Posterior cingulate gyrus (tissue), 11 donors: ENCODE results near the gene IFITM1.
A peak's percentile ranks its signal among the peaks of the same experiment; 100 is the strongest.
"Not testable (repeated sequence)": the region's sequence is repeated elsewhere in the genome, so short reads cannot be mapped to it uniquely, and the experiment has no call there.

Source experiments
- DNase-seq, 10 donors: peaks; one replicate each; pipeline versions ENCODE4 v3.0.0 to v3.0.0-alpha.2; 2020 to 2021; ENCODE audit warnings: mixed read lengths in 3 of 10
- intact Hi-C: fragments of 100-400 bp; cut with DNase I; formaldehyde crosslinking; loops from one replicate; pipeline ENCODE4 v1.15.1; 2023

The IFITM1 gene

GRCh38 chr11:319888-320273 is 6.0 kb downstream of the IFITM1 start:
- intact Hi-C loops: not testable (repeated sequence)
- DNase-seq: peak in 2 of 10 donors; percentile 54 to 56

- intact Hi-C loops: no loop called here
- peak in 2 of 10 donors; percentile 56 to 66 for DNase-seq
Measured at GRCh38 chr11:324156-324555, 10.3 kb downstream of the IFITM1 start.

- peak in 3 of 10 donors; percentile 44 to 88 (median 66) for DNase-seq
- intact Hi-C loops: not testable (repeated sequence)
Measured at GRCh38 chr11:324593-325517, 11.0 kb downstream of the IFITM1 start.

- DNase-seq: peak in 2 of 10 donors; percentile 55 to 59
- intact Hi-C loops: no loop called here
Measured at GRCh38 chr11:325796-326591, 12.2 kb downstream of the IFITM1 start.

GRCh38 chr11:326592-326841 is 12.7 kb downstream of the IFITM1 start:
- intact Hi-C loops: no loop called here
- peak in 1 of 10 donors; percentile 70 for DNase-seq

- DNase-seq: peak in 8 of 10 donors; percentile 29 to 90 (median 46)
Measured at GRCh38 chr11:326842-327580, 13.2 kb downstream of the IFITM1 start.

GRCh38 chr11:327581-327923 is 13.7 kb downstream of the IFITM1 start:
- intact Hi-C loops: no loop called here
- peak in 1 of 10 donors; percentile 82 for DNase-seq

More at GRCh38 chr11:326842-327580, 13.2 kb downstream of the IFITM1 start:
- intact Hi-C loops: no loop called here

GRCh38 chr11:328012-328411 is 14.2 kb downstream of the IFITM1 start:
- DNase-seq: peak in 2 of 10 donors; percentile 15 to 39
- intact Hi-C loops: no loop called here

GRCh38 chr11:328516-329100 is 14.8 kb downstream of the IFITM1 start:
- peak in 2 of 10 donors; percentile 12 to 14 for DNase-seq
- intact Hi-C loops: not testable (repeated sequence)

- intact Hi-C loops: no loop called here
- DNase-seq: peak in 2 of 10 donors; percentile 11 to 14
Measured at GRCh38 chr11:329886-330253, 16.0 kb downstream of the IFITM1 start.

GRCh38 chr11:330307-330693 is 16.5 kb downstream of the IFITM1 start:
- peak in 2 of 10 donors; percentile 53 to 55 for DNase-seq
- intact Hi-C loops: no loop called here

- peak in 2 of 10 donors; percentile 73 to 75 for DNase-seq
- intact Hi-C loops: no loop called here
Measured at GRCh38 chr11:330694-331357, 17.0 kb downstream of the IFITM1 start.

- intact Hi-C loops: no loop called here
- DNase-seq: peak in 2 of 10 donors; percentile 33 to 57
Measured at GRCh38 chr11:331358-332060, 17.7 kb downstream of the IFITM1 start.

GRCh38 chr11:332651-333480 is 19.0 kb downstream of the IFITM1 start:
- intact Hi-C loops: no loop called here

GRCh38 chr11:333616-334263 is 19.9 kb downstream of the IFITM1 start:
- intact Hi-C loops: not testable (repeated sequence)
- DNase-seq: peak in 1 of 10 donors; percentile 25

More at GRCh38 chr11:332651-333480, 19.0 kb downstream of the IFITM1 start:
- peak in 2 of 10 donors; percentile 41 to 63 for DNase-seq

GRCh38 chr11:334264-334994 is 20.6 kb downstream of the IFITM1 start:
- intact Hi-C loops: no loop called here
- peak in 1 of 10 donors; percentile 56 for DNase-seq
